Suprapubic skin (tissue), 4 donors: Measurements from ENCODE around the gene DEPP1. TPM values are rescaled to one million over a fixed set of nuclear protein-coding genes. Genes with fewer than 3 reads are reported as not detected.

Experiments used
- DNase-seq, 2 donors: peaks; one replicate each; pipeline ENCODE4 v3.0.0-alpha.2; 2019; ENCODE audit warnings: low spot score in 2 of 2
- H3K27ac ChIP-seq: fragments of 200-600 bp; sonication (generic); one replicate; pipeline ENCODE4 v1.5.1; 2019
- H3K27me3 ChIP-seq: fragments of 200-600 bp; sonication (generic); one replicate; pipeline ENCODE4 v1.5.1; 2019
- H3K36me3 ChIP-seq: fragments of 200-600 bp; sonication (generic); one replicate; pipeline ENCODE4 v1.5.1; 2019
- H3K4me1 ChIP-seq: fragments of 200-600 bp; sonication (generic); one replicate; pipeline ENCODE4 v1.5.1; 2019
- H3K4me3 ChIP-seq: fragments of 200-600 bp; sonication (generic); one replicate; pipeline ENCODE4 v1.5.1; 2019; ENCODE audit warnings: mild to moderate bottlenecking
- H3K9me3 ChIP-seq: fragments of 200-600 bp; sonication (generic); one replicate; pipeline ENCODE4 v1.5.1; 2019
- CTCF ChIP-seq, 2 donors: fragments of 200-600 bp in 1 of 2; fragments of 450-650 bp in 1 of 2; sonication (generic) in 1 of 2; IDR thresholded peaks; one replicate each; pipeline ENCODE4 v1.5.1; 2016 to 2019; ENCODE audit warnings: antibody characterized with exemption in 2 of 2, mild to moderate bottlenecking in 1 of 2, moderate library complexity in 1 of 2
- EP300 ChIP-seq: sonication (generic); formaldehyde crosslinking; IDR thresholded peaks from one replicate; pipeline ENCODE4 v1.6.1; 2017; ENCODE audit warnings: antibody characterized with exemption
- POLR2A ChIP-seq, 2 donors: fragments of 450-650 bp; IDR thresholded peaks; one replicate each; pipeline ENCODE4 v1.6.1; 2017; ENCODE audit warnings: antibody characterized with exemption in 2 of 2, mild to moderate bottlenecking in 2 of 2, moderate library complexity in 2 of 2
- POLR2AphosphoS5 ChIP-seq, 3 donors: sonication (generic); formaldehyde crosslinking; IDR thresholded peaks; one replicate each; pipeline ENCODE4 v1.6.1; 2017; ENCODE audit warnings: antibody characterized with exemption in 3 of 3
- WGBS: methylation state at CpG from one replicate; pipeline ENCODE4 v1.1.5; 2018; 5-methylcytosine and 5-hydroxymethylcytosine counted together
- total RNA-seq, 4 donors: library from RNA; depleted of rRNA; stranded (reverse); fragments of >200 nt; gene quantifications; one replicate each; pipeline ENCODE4 v1.1.0, GENCODE V29; 2016

Gene DEPP1
- total RNA-seq, 4 donors from 2014 or later, result 27.5 to 101 (median 38.2) TPM

- TF ChIP-seq CTCF (IDR thresholded peaks at IDR 0.05), result no peak
- no peak for TF ChIP-seq POLR2AphosphoS5 (IDR thresholded peaks at IDR 0.05)
- TF ChIP-seq POLR2A (IDR thresholded peaks at IDR 0.05), result no peak
- TF ChIP-seq EP300, result no peak
- WGBS, result 77% methylated on average over 7 of the region's 7 CpGs
Measured at GRCh38 chr10:44938956-44939355, 39.7 kb downstream of the DEPP1 start.

DNA sequence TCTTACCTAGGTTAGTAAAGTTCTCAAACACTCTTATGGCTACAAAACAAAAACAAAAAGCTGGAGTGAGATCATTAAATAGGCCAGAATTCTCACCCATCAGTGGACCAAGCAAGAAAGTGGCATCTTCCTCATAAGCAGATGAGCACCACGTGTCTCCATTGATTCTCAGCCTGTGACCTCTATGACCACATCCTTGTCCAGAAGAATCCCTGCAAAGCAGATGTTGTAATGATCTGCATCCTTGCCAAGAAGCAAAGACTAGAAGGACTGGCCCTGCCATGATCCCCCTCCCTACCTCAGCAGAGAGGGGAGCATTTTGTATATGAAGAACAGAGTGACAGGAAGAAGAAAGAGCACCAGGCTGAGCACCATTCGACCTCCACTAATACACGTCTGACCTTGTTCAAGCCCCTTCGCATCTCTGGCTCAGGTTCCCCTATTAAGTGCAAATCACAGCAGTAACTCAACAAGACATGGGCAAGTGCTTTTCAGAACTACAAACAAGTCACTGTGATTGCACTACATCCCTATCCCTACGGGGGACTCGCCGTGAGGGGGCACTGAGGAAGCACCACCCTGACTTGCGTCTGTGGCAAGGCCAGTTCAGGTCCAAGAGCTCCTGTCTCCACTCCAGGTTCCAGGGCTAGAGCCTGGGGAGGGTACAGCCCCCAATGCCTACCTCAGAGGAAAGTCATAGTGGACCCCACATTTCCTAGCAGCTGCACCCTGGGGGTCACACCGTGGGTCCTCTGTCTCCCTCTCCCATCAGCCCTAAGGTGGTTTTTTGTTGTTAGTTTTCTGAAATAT is 41.2 kb downstream of the DEPP1 start:
- no peaks in the 10 kb centered on the region for H3K27me3 ChIP-seq
- TF ChIP-seq CTCF (IDR thresholded peaks at IDR 0.05), result no peak
- TF ChIP-seq POLR2AphosphoS5 (IDR thresholded peaks at IDR 0.05), result no peak
- no peak for TF ChIP-seq EP300
- no peak for TF ChIP-seq POLR2A (IDR thresholded peaks at IDR 0.05)
- peaks cover 25% of the 10 kb centered on the region for H3K4me1 ChIP-seq
- H3K27ac ChIP-seq, result no peak overlapping the region
- no peak for DNase-seq
- no peak overlapping the region for H3K4me3 ChIP-seq
- WGBS, result 89% methylated on average over 8 of the region's 9 CpGs
- no peaks in the 10 kb centered on the region for H3K36me3 ChIP-seq
- peaks cover 3% of the 10 kb centered on the region for H3K9me3 ChIP-seq

More at GRCh38 chr10:44938956-44939355, 39.7 kb downstream of the DEPP1 start:
- Histone ChIP-seq H3K4me3 (no peak overlapping the region), H3K4me1 (peaks cover 19% of the 10 kb centered on the region), H3K36me3 (no peaks in the 10 kb centered on the region), H3K27me3 (no peaks in the 10 kb centered on the region), H3K9me3 (peaks cover 3% of the 10 kb centered on the region), H3K27ac (no peak overlapping the region)
- DNase-seq, result no peak

GRCh38 chr10:44936314-44936975 is 42.2 kb downstream of the DEPP1 start:
- no peak overlapping the region for H3K27ac ChIP-seq
- H3K9me3 ChIP-seq, result peaks cover 3% of the 10 kb centered on the region
- no peak for DNase-seq
- H3K27me3 ChIP-seq, result no peaks in the 10 kb centered on the region
- H3K4me1 ChIP-seq, result peaks cover 25% of the 10 kb centered on the region
- TF ChIP-seq EP300 (no peak), POLR2AphosphoS5 (IDR thresholded peaks at IDR 0.05) (no peak), POLR2A (IDR thresholded peaks at IDR 0.05) (no peak), CTCF (IDR thresholded peaks at IDR 0.05) (no peak)
- H3K4me3 ChIP-seq, result no peak overlapping the region
- 81% methylated on average over 7 of the region's 7 CpGs for WGBS
- no peaks in the 10 kb centered on the region for H3K36me3 ChIP-seq

DNA sequence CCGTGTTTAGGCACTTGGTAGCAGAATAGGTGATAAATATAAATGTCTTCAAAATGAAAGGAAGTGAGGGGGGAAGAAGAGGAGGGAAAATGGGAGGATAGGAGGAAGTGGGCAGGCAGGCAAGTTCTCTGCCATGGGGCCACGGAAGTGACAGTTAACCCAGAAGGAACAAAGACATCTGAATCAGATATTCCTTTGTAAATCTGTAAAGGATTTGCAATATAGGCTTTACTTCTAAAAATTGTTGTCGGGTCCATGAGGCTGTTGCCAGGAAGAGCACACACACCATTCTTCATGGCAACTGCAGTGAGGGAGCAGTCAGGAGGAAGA is 42.7 kb downstream of the DEPP1 start:
- no peak for DNase-seq
- H3K4me1 ChIP-seq, result peaks cover 25% of the 10 kb centered on the region
- WGBS, result 22% methylated on average over 3 of the region's 3 CpGs
- peaks cover 3% of the 10 kb centered on the region for H3K9me3 ChIP-seq
- no peaks in the 10 kb centered on the region for H3K27me3 ChIP-seq
- no peak overlapping the region for H3K27ac ChIP-seq
- no peak for TF ChIP-seq POLR2AphosphoS5 (IDR thresholded peaks at IDR 0.05)
- TF ChIP-seq CTCF (IDR thresholded peaks at IDR 0.05), result no peak
- TF ChIP-seq POLR2A (IDR thresholded peaks at IDR 0.05), result no peak
- H3K4me3 ChIP-seq, result no peak overlapping the region
- no peaks in the 10 kb centered on the region for H3K36me3 ChIP-seq

DNA sequence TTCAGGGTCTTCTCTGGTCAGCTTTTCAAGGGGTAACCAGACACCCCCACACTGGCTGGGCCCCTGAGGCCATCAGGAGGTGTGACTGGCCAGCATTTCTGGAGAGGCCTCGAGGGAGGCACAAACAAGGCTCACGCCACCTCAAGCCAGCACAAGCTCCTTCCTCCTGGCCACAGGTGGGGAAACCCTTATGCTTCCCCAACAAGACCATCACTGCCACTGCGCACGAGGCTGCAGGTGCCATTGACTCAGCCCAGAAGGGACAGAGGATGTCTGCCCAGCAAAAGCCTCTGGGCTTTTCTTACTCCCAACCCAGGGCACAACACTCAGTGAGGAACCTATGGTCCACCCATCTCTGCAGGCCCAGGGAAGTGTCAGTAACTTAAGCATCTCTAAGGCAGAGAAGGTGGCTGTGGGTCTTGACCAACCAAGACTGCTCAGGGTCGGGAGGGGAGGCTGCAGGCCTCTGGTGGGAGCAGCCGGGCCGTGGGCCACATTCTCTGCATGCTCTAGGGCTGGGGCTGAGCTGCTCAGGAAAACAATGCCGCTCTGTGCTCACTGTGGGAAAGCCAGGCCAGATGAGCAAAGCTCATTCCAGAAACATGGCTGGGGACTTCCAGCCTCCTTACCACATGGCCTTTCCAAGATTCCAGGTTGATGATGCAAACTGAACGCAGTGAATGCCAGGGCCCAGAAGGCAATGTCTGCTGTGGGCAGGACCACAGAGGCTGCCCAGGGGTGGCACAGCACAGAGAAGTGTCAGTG is 43.2 kb downstream of the DEPP1 start:
- 51% methylated on average over 3 of the region's 9 CpGs for WGBS
- Histone ChIP-seq H3K27me3 (no peaks in the 10 kb centered on the region), H3K4me1 (peaks cover 25% of the 10 kb centered on the region), H3K4me3 (no peak overlapping the region), H3K27ac (no peak overlapping the region), H3K36me3 (no peaks in the 10 kb centered on the region), H3K9me3 (no peaks in the 10 kb centered on the region)
- no peak for DNase-seq
- TF ChIP-seq EP300 (no peak), CTCF (IDR thresholded peaks at IDR 0.05) (no peak), POLR2AphosphoS5 (IDR thresholded peaks at IDR 0.05) (no peak), POLR2A (IDR thresholded peaks at IDR 0.05) (no peak)
